Myocyte (in vitro differentiated cells): Measurements from ENCODE around the gene CYSRT1. TPM values are rescaled to one million over a fixed set of nuclear protein-coding genes. Genes with fewer than 3 reads are reported as not detected.
A peak's percentile ranks its signal among the peaks of the same experiment; 100 is the strongest.
"Not testable (repeated sequence)": the region's sequence is repeated elsewhere in the genome, so short reads cannot be mapped to it uniquely, and the experiment has no call there.

ENCODE experiments used
- DNase-seq: peaks from one replicate; pipeline ENCODE4 v3.0.0-alpha.2; 2012; ENCODE audit warnings: low read depth
- total RNA-seq: library from RNA; depleted of rRNA; stranded (reverse); fragments of >200 nt; gene quantifications from 2 replicates; pipeline ENCODE4 v1.2.3, GENCODE V29; 2014

CYSRT1 gene
- total RNA-seq, 1 donor from 2014 or later, result 2.0 TPM

- DNase-seq, result no peak
These were observed 10.7 kb downstream of the CYSRT1 start for GRCh38 chr9:137235424-137236237.

GRCh38 chr9:137236238-137236935 is 11.4 kb downstream of the CYSRT1 start:
- peak; percentile 80 for DNase-seq

GRCh38 chr9:137236936-137237421 is 12.0 kb downstream of the CYSRT1 start:
- peak; percentile 63 for DNase-seq

GRCh38 chr9:137237759-137238726 is 13.1 kb downstream of the CYSRT1 start:
- DNase-seq, result peak; percentile 96

- DNase-seq, result not testable (repeated sequence)
These were observed 14.7 kb downstream of the CYSRT1 start for GRCh38 chr9:137239541-137240200.

GRCh38 chr9:137240318-137240840 is 15.4 kb downstream of the CYSRT1 start:
- DNase-seq, result peak; percentile 92

GRCh38 chr9:137240841-137241489 is 16.0 kb downstream of the CYSRT1 start, which contains the start of gene TUBB4B:
Gene TUBB4B (plus strand): TSS chr9:137241287. CDS start chr9:137241361, 74 bp downstream.
- peak; percentile 100 for DNase-seq

- DNase-seq, result peak; percentile 50
These were observed 16.7 kb downstream of the CYSRT1 start for GRCh38 chr9:137241490-137242268.

GRCh38 chr9:137242269-137243203 is 17.6 kb downstream of the CYSRT1 start:
- no peak for DNase-seq

GRCh38 chr9:137243266-137243625 is 18.3 kb downstream of the CYSRT1 start:
- not testable (repeated sequence) for DNase-seq

GRCh38 chr9:137243626-137244485 is 18.9 kb downstream of the CYSRT1 start:
- no peak for DNase-seq

- no peak for DNase-seq
These were observed 19.8 kb downstream of the CYSRT1 start for GRCh38 chr9:137244486-137245449.

GRCh38 chr9:137245450-137246421 is 20.8 kb downstream of the CYSRT1 start:
- DNase-seq, result no peak

GRCh38 chr9:137247135-137247915 is 22.4 kb downstream of the CYSRT1 start:
- DNase-seq, result no peak
